Activated T-cell treated with anti-CD3 and anti-CD28 coated beads, Interleukin-2, amount 50 U/mL, for 4 hours (primary cell): ENCODE data around the gene ALDH3B1. TPM values are rescaled to one million over a fixed set of nuclear protein-coding genes. Genes with fewer than 3 reads are reported as not detected.
A peak's percentile ranks its signal among the peaks of the same experiment; 100 is the strongest.

ENCODE experiments used
- ATAC-seq, 2 donors: fragments of 200-7000 bp; cut with Tn5 transposase; one replicate each; pipeline ENCODE4 v1.10.0; 2021
- DNase-seq: peaks from one replicate; pipeline ENCODE4 v3.0.0-alpha.2; 2020
- H3K27me3 Mint-ChIP-seq: one replicate; pipeline ENCODE4 v1.8.0; 2021; ENCODE audit warnings: low read depth, mixed read lengths
- H3K36me3 Mint-ChIP-seq: one replicate; pipeline ENCODE4 v1.8.0; 2022; ENCODE audit warnings: mixed read lengths; ENCODE audit not compliant: insufficient read depth
- H3K4me1 Mint-ChIP-seq: one replicate; pipeline ENCODE4 v1.8.0; 2021; ENCODE audit warnings: low read depth, mixed read lengths
- H3K4me3 Mint-ChIP-seq: one replicate; pipeline ENCODE4 v1.8.0; 2021; ENCODE audit warnings: mild to moderate bottlenecking, moderate library complexity, mixed read lengths
- H3K9me3 Mint-ChIP-seq: one replicate; pipeline ENCODE4 v1.8.0; 2021; ENCODE audit warnings: mixed read lengths
- total RNA-seq, 3 donors: library from RNA; stranded (reverse); gene quantifications; one replicate each; pipeline ENCODE4 v1.2.1, GENCODE V29; 2021

ALDH3B1 gene
- total RNA-seq, 3 donors from 2014 or later, result 0.08 to 0.15 TPM; not detected in 1

GRCh38 chr11:68014157-68014946, 4.2 kb downstream of the ALDH3B1 start:
- Mint-ChIP-seq H3K4me3 (no peak overlapping the region), H3K9me3 (no peaks in the 10 kb centered on the region), H3K36me3 (no peaks in the 10 kb centered on the region), H3K4me1 (peaks cover 1% of the 10 kb centered on the region), H3K27me3 (no peaks in the 10 kb centered on the region)
- peak in 1 of 2 donors; percentile 46 for ATAC-seq
- DNase-seq, result no peak

GRCh38 chr11:68014947-68015447, 4.9 kb downstream of the ALDH3B1 start:
- DNase-seq (no peak), ATAC-seq (no peak)
- H3K4me1 Mint-ChIP-seq, result no peaks in the 10 kb centered on the region
- no peaks in the 10 kb centered on the region for H3K27me3 Mint-ChIP-seq
- H3K9me3 Mint-ChIP-seq, result no peaks in the 10 kb centered on the region
- no peaks in the 10 kb centered on the region for H3K36me3 Mint-ChIP-seq
- H3K4me3 Mint-ChIP-seq, result no peak overlapping the region

DNA sequence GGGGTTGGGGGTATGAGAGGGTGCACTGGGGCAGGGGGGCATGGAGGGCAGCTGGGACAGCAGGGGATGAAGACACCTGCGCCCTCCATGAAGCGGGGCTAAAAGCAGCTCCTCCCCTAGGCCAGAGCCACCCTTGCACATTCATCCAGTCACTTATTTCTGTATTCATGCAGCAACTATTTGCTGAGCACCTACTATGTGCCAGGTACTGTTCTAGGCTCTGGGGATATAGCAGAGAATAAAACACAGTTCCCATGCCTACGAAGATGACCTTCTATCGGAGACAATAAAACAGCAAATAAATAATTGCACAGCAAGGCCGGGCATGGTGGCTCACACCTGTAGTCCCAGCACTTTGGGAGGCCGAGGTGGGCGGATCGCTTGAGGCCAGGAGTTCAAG, 5.3 kb downstream of the ALDH3B1 start:
- no peaks in the 10 kb centered on the region for H3K36me3 Mint-ChIP-seq
- ATAC-seq (no peak), DNase-seq (no peak)
- no peak overlapping the region for H3K4me3 Mint-ChIP-seq
- H3K9me3 Mint-ChIP-seq, result no peaks in the 10 kb centered on the region
- no peaks in the 10 kb centered on the region for H3K4me1 Mint-ChIP-seq
- no peaks in the 10 kb centered on the region for H3K27me3 Mint-ChIP-seq

- Mint-ChIP-seq H3K36me3 (no peaks in the 10 kb centered on the region), H3K4me1 (no peaks in the 10 kb centered on the region), H3K4me3 (no peak overlapping the region), H3K27me3 (no peaks in the 10 kb centered on the region), H3K9me3 (no peaks in the 10 kb centered on the region)
- DNase-seq (no peak), ATAC-seq (no peak)
These were observed 6.2 kb downstream of the ALDH3B1 start for GRCh38 chr11:68016161-68016903.

DNA sequence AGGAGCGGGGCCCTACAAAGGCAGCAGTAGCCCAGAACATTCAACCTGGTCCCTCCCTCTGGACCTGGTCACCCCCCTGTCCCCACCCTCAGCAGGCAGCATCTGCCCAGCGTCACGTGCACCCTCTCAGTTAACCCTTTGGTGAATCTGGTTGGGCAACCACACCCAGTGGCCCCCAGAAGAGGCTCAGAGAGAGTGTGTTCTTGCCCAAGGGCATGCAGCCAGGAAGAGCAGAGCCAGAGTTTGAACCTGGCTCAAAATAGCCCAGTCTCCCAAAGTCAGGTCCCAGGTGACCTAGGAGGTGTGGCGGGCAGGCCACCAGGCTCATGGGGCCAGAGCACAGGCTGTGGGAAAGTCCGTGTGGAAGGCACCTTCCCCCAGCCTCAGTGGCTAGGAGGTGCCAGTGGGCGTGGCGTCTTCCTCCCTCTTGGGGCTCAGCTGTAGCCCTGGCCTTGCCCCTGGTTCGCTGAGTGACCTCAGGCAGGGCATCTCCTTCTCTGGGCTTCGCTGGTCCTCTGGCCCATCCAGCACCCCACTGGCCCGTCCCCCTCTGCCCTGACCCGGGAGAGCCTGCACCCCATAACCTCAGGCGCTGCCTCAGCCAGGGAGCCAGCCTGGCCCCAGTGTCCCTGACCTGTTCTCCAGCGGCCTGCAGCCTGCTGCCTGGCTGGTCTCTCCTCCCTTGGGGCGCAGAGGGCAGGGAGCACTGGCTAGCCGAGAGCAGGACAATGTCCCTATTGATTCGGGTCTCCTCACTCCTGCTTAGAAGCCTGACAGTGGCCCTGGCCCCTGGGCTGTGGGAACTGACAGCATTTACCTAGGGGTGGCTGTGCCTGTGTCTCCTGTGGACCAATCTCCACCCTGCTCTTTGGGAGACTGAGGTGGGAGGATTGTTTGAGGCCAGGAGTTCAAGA, 7.0 kb downstream of the ALDH3B1 start:
- no peaks in the 10 kb centered on the region for H3K27me3 Mint-ChIP-seq
- DNase-seq, result no peak
- H3K4me3 Mint-ChIP-seq, result no peak overlapping the region
- H3K4me1 Mint-ChIP-seq, result no peaks in the 10 kb centered on the region
- no peaks in the 10 kb centered on the region for H3K36me3 Mint-ChIP-seq
- no peaks in the 10 kb centered on the region for H3K9me3 Mint-ChIP-seq
- ATAC-seq, result no peak

- DNase-seq, result no peak
- no peaks in the 10 kb centered on the region for H3K27me3 Mint-ChIP-seq
- no peaks in the 10 kb centered on the region for H3K36me3 Mint-ChIP-seq
- H3K9me3 Mint-ChIP-seq, result no peaks in the 10 kb centered on the region
- no peak for ATAC-seq
- no peaks in the 10 kb centered on the region for H3K4me1 Mint-ChIP-seq
- no peak overlapping the region for H3K4me3 Mint-ChIP-seq
These were observed 8.0 kb downstream of the ALDH3B1 start for GRCh38 chr11:68017980-68018729.

GRCh38 chr11:68018730-68019190, 8.6 kb downstream of the ALDH3B1 start:
- Mint-ChIP-seq H3K4me1 (no peaks in the 10 kb centered on the region), H3K36me3 (no peaks in the 10 kb centered on the region), H3K9me3 (no peaks in the 10 kb centered on the region), H3K27me3 (no peaks in the 10 kb centered on the region), H3K4me3 (no peak overlapping the region)
- no peak for DNase-seq
- ATAC-seq, result no peak

DNA sequence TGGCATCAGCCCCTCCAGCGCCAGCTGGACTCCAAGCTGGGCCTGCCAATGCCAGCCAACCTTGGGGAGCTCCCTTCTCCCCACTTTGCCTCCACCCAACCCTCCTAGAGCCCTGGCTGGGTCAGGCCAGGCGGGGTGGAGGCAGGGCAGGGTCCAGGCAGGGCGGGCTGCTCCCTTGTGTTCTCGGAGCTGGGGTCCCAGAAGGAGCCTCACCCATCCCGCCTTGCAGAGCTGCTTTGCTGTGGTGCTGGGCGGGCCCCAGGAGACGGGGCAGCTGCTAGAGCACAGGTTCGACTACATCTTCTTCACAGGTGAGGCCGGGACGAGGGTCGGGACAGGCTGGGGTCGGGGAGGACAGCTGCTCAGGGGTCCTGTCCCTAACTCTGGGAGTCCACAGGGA, 9.4 kb downstream of the ALDH3B1 start:
- no peaks in the 10 kb centered on the region for H3K27me3 Mint-ChIP-seq
- H3K36me3 Mint-ChIP-seq, result no peaks in the 10 kb centered on the region
- peaks cover 6% of the 10 kb centered on the region for H3K9me3 Mint-ChIP-seq
- ATAC-seq, result no peak
- H3K4me3 Mint-ChIP-seq, result no peak overlapping the region
- no peak for DNase-seq
- H3K4me1 Mint-ChIP-seq, result no peaks in the 10 kb centered on the region

DNA sequence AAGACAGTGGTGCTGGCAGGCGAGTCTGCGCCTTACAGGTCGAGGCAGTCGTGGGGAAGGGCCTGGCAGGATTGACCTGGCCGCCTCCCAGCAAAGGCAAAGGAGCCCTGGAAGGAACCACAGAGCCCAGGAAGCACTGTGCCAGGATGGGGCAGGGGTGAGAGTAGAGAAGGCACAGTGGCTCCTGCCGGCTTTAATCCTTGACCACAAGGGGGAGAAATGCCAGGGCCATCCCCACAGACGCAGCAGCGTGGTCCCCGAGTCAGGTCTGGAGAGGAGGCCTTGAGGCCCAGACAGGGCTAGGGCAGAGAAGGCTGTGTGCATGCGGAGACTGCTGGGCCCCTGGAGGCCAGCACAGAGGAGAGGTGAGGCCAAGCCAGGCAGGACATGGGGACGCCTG, 10.4 kb downstream of the ALDH3B1 start:
- no peaks in the 10 kb centered on the region for H3K4me1 Mint-ChIP-seq
- H3K36me3 Mint-ChIP-seq, result peaks cover 5% of the 10 kb centered on the region
- no peaks in the 10 kb centered on the region for H3K27me3 Mint-ChIP-seq
- H3K9me3 Mint-ChIP-seq, result peaks cover 14% of the 10 kb centered on the region
- ATAC-seq (no peak), DNase-seq (no peak)
- no peak overlapping the region for H3K4me3 Mint-ChIP-seq

DNA sequence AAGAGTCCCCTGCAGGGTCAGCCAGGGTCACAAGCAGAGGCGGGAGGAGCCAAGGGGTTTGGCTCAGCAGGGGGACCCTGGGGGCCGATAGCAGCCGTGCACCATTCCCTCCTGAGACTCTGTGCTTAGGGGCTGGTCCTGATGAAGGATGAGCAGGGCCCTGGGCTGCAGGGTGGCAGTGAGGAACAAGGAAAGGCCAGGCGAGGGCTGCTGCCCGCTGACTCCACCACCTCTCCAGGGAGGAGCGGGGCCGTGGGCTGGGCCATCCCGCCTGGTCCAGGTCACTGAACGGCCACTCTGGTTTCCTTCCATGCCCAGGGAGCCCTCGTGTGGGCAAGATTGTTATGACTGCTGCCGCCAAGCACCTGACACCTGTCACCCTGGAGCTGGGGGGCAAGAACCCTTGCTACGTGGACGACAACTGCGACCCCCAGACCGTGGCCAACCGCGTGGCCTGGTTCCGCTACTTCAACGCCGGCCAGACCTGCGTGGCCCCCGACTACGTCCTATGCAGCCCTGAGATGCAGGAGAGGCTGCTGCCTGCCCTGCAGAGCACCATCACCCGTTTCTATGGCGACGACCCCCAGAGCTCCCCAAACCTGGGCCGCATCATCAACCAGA, 11.2 kb downstream of the ALDH3B1 start:
- no peak for ATAC-seq

GRCh38 chr11:68022531-68022930, 12.4 kb downstream of the ALDH3B1 start:
- H3K4me3 Mint-ChIP-seq, result no peak overlapping the region
- peaks cover 5% of the 10 kb centered on the region for H3K36me3 Mint-ChIP-seq
- H3K27me3 Mint-ChIP-seq, result no peaks in the 10 kb centered on the region
- H3K4me1 Mint-ChIP-seq, result no peaks in the 10 kb centered on the region
- H3K9me3 Mint-ChIP-seq, result peaks cover 14% of the 10 kb centered on the region
- no peak for DNase-seq
- ATAC-seq, result no peak

More for the DNA sequence above, 11.2 kb downstream of the ALDH3B1 start:
- Mint-ChIP-seq H3K9me3 (peaks cover 14% of the 10 kb centered on the region), H3K27me3 (no peaks in the 10 kb centered on the region), H3K4me3 (no peak overlapping the region), H3K4me1 (no peaks in the 10 kb centered on the region), H3K36me3 (peaks cover 5% of the 10 kb centered on the region)
- DNase-seq, result no peak

- ATAC-seq (no peak), DNase-seq (no peak)
- Mint-ChIP-seq H3K9me3 (peaks cover 14% of the 10 kb centered on the region), H3K27me3 (no peaks in the 10 kb centered on the region), H3K4me1 (peaks cover 3% of the 10 kb centered on the region), H3K36me3 (peaks cover 5% of the 10 kb centered on the region), H3K4me3 (no peak overlapping the region)
These were observed 14.4 kb downstream of the ALDH3B1 start for GRCh38 chr11:68024508-68024907.

DNA sequence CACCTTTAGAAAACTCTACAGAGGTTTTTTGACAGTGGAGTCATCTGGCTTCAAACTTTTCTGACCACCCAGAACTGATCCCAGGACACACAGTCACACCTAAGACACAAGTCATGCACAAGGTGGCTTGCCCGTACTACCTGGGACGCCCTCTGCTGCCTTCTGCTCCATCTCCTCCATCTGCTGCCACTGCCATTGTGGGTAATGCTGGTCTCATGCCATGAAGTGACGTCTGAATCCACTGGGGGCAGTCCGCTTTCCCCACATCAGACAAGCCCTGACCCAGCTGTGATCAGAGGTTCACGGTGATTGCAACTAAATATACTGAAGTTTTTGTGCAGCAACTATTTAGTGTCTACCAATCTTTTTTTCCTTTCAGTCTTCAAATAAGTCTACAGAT, 14.9 kb downstream of the ALDH3B1 start:
- H3K27me3 Mint-ChIP-seq, result no peaks in the 10 kb centered on the region
- DNase-seq (no peak), ATAC-seq (no peak)

More for the DNA sequence above, 14.9 kb downstream of the ALDH3B1 start:
- peaks cover 7% of the 10 kb centered on the region for H3K4me1 Mint-ChIP-seq
- no peak overlapping the region for H3K4me3 Mint-ChIP-seq
- H3K9me3 Mint-ChIP-seq, result peaks cover 14% of the 10 kb centered on the region
- peaks cover 5% of the 10 kb centered on the region for H3K36me3 Mint-ChIP-seq
